GM23338 (cell line): ENCODE measurements around the gene RAB34. TPM values are rescaled to one million over a fixed set of nuclear protein-coding genes. Genes with fewer than 3 reads are reported as not detected.

Source experiments
- ATAC-seq: fragments of 200-7000 bp; cut with Tn5 transposase; 3 replicates; pipeline ENCODE4 v1.9.1; 2020
- DNase-seq: peaks from one replicate; pipeline ENCODE4 v3.0.0-alpha.2; 2015; ENCODE audit warnings: low spot score
- H2AFZ ChIP-seq: fragments of 200-600 bp; sonication (generic); 2 replicates; pipeline ENCODE4 v1.8.0; 2016; ENCODE audit warnings: antibody characterized with exemption, mild to moderate bottlenecking, moderate library complexity
- H3F3A ChIP-seq: fragments of 200-600 bp; sonication (generic); replicated peaks from 2 replicates; pipeline ENCODE4 v1.8.0; 2017; ENCODE audit warnings: antibody characterized with exemption, mixed run types, low read depth
- H3K27ac ChIP-seq: fragments of 200-600 bp; sonication (generic); 2 replicates; pipeline ENCODE4 v1.6.1; 2016; ENCODE audit warnings: low read depth
- H3K27me3 ChIP-seq: fragments of 200-600 bp; sonication (generic); 2 replicates; pipeline ENCODE4 v1.8.0; 2016; ENCODE audit warnings: mild to moderate bottlenecking, mixed run types, moderate library complexity; ENCODE audit not compliant: insufficient read depth
- H3K36me3 ChIP-seq: fragments of 200-600 bp; sonication (generic); 2 replicates; pipeline ENCODE4 v1.8.0; 2016; ENCODE audit warnings: mild to moderate bottlenecking; ENCODE audit not compliant: insufficient read depth
- H3K4me1 ChIP-seq: fragments of 200-600 bp; sonication (generic); 2 replicates; pipeline ENCODE4 v1.8.0; 2016; ENCODE audit warnings: mild to moderate bottlenecking, moderate library complexity; ENCODE audit not compliant: insufficient read depth
- H3K4me2 ChIP-seq: fragments of 200-600 bp; sonication (generic); 2 replicates; pipeline ENCODE4 v1.7.1; 2017; ENCODE audit warnings: mixed run types
- H3K4me3 ChIP-seq: fragments of 200-600 bp; sonication (generic); 2 replicates; pipeline ENCODE4 v1.6.1; 2016; ENCODE audit warnings: mixed run types
- H3K79me2 ChIP-seq: fragments of 200-600 bp; sonication (generic); replicated peaks from 2 replicates; pipeline ENCODE4 v1.8.0; 2017; ENCODE audit warnings: mild to moderate bottlenecking; ENCODE audit not compliant: insufficient read depth
- H3K9me2 ChIP-seq: fragments of 200-600 bp; sonication (generic); 2 replicates; pipeline ENCODE4 v1.8.0; 2017; ENCODE audit not compliant: insufficient read depth
- H4K20me1 ChIP-seq: fragments of 200-600 bp; sonication (generic); replicated peaks from 2 replicates; pipeline ENCODE4 v1.8.0; 2017; ENCODE audit warnings: mild to moderate bottlenecking; ENCODE audit not compliant: insufficient read depth
- H3K27ac Mint-ChIP-seq: 2 replicates; pipeline ENCODE4 v1.8.0; 2020; ENCODE audit warnings: inconsistent platforms, mild to moderate bottlenecking, moderate library complexity, mixed read lengths
- H3K27me3 Mint-ChIP-seq: 3 replicates; pipeline ENCODE4 v1.8.0; 2022; ENCODE audit warnings: low read depth, mild to moderate bottlenecking, moderate library complexity, mixed read lengths, inconsistent platforms; ENCODE audit not compliant: insufficient read depth, poor library complexity
- H3K36me3 Mint-ChIP-seq: 3 replicates; pipeline ENCODE4 v1.8.0; 2021; ENCODE audit warnings: low read depth, mild to moderate bottlenecking, inconsistent platforms, moderate library complexity, mixed read lengths
- H3K4me1 Mint-ChIP-seq: 3 replicates; pipeline ENCODE4 v1.8.0; 2020; ENCODE audit warnings: mild to moderate bottlenecking, inconsistent platforms, mixed read lengths
- H3K4me3 Mint-ChIP-seq: 3 replicates; pipeline ENCODE4 v1.8.0; 2021; ENCODE audit warnings: moderate library complexity, mild to moderate bottlenecking, inconsistent platforms, mixed read lengths
- H3K9me3 Mint-ChIP-seq: 3 replicates; pipeline ENCODE4 v1.8.0; 2020; ENCODE audit warnings: moderate library complexity, mild to moderate bottlenecking, inconsistent platforms, mixed read lengths
- CREB1 ChIP-seq: fragments of 250-450 bp; sonication (Bioruptor Pico); IDR thresholded peaks from 2 replicates; pipeline ENCODE4 v1.5.0; 2020; ENCODE audit warnings: low read depth, mild to moderate bottlenecking, moderate library complexity
- EZH2 ChIP-seq: fragments of 200-600 bp; sonication (generic); IDR thresholded peaks from one replicate; pipeline ENCODE4 v1.8.0; 2017; ENCODE audit warnings: antibody characterized with exemption, mild to moderate bottlenecking, low read depth; ENCODE audit not compliant: unreplicated experiment
- EZH2phosphoT487 ChIP-seq: fragments of 200-600 bp; sonication (generic); IDR thresholded peaks from one replicate; pipeline ENCODE4 v1.8.1; 2018; ENCODE audit warnings: antibody characterized with exemption; ENCODE audit not compliant: unreplicated experiment
- JUNB ChIP-seq: IDR thresholded peaks from one replicate; pipeline ENCODE4 v1.6.1; 2016; ENCODE audit warnings: antibody characterized with exemption; ENCODE audit not compliant: unreplicated experiment
- NANOG ChIP-seq: IDR thresholded peaks from 2 replicates; pipeline ENCODE4 v1.6.1; 2016; ENCODE audit warnings: antibody characterized with exemption, borderline replicate concordance
- POLR2AphosphoS5 ChIP-seq: IDR thresholded peaks from 2 replicates; pipeline ENCODE4 v1.6.1; 2016; ENCODE audit warnings: antibody characterized with exemption, low read depth
- ZNF114 ChIP-seq: fragments of 250-450 bp; sonication (Bioruptor Pico); IDR thresholded peaks from 2 replicates; pipeline ENCODE4 v1.5.0; 2020; ENCODE audit warnings: mild to moderate bottlenecking, moderate library complexity
- ZNF331 ChIP-seq: fragments of 250-450 bp; sonication (Bioruptor Pico); IDR thresholded peaks from 2 replicates; pipeline ENCODE4 v1.5.0; 2020; ENCODE audit warnings: low read depth, mild to moderate bottlenecking, moderate library complexity
- ZNF462 ChIP-seq: fragments of 250-450 bp; sonication (Bioruptor Pico); IDR thresholded peaks from 2 replicates; pipeline ENCODE4 v1.5.0; 2020; ENCODE audit warnings: mild to moderate bottlenecking, moderate library complexity
- polyA plus RNA-seq: library from polyadenylated mRNA; unstranded; fragments of >200 nt; fragmentation: Nextera tagmentation; extraction: Ambion mirVana; gene quantifications from 2 replicates; pipeline ENCODE4 v1.2.1, GENCODE V29; 2016
- total RNA-seq: library from RNA; depleted of rRNA; stranded (reverse); fragments of >200 nt; shearing (Covaris generic); gene quantifications from 2 replicates; pipeline ENCODE4 v1.2.3, GENCODE V29; 2014
- TF ChIP-seq, protein P1 (sequence below): IDR thresholded peaks from 2 replicates; pipeline ENCODE4 v1.6.1; 2016; ENCODE audit warnings: antibody characterized with exemption
- TF ChIP-seq, protein P2 (sequence below), 2 experiments: fragments of 200-600 bp in 1 of 2; sonication (generic) in 1 of 2; conservative IDR thresholded peaks; 2 replicates each; pipeline versions ENCODE4 v1.5.1 to v1.6.1; 2016 to 2017; ENCODE audit warnings: antibody characterized with exemption in 2 of 2, low read depth in 2 of 2, mild to moderate bottlenecking in 2 of 2, moderate library complexity in 1 of 2
- TF ChIP-seq, protein P3 (sequence below): IDR thresholded peaks from one replicate; pipeline ENCODE4 v1.6.1; 2018; ENCODE audit warnings: antibody characterized with exemption; ENCODE audit not compliant: unreplicated experiment

The RAB34 gene
- total and polyA plus RNA-seq, 2 experiments from 2014 or later = 184 to 394 TPM

DNA sequence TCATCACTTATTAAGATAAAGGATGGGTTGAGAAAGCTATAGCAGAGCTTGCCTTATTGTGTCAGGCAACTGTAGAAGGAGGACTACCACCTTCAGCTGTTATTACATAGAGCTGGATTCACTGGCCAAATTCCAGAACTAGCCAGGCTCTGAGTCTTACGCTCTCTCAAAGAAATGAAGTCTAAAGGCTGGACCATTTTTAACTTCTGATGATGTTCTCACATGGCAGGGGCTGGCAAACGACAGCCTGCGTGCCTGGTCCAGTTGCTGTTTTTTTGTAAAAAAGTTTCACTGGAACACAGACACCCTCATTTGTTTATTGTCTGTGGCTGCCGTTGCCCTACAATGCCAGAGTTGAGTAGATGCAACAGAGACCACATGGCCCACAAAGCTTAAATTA lies 47.4 kb upstream of the RAB34 start:
- no peak overlapping the region for H3K4me3 ChIP-seq
- Mint-ChIP-seq H3K4me3 (no peak overlapping the region), H3K27ac (no peak overlapping the region), H3K9me3 (no peaks in the 10 kb centered on the region), H3K4me1 (peaks cover 45% of the 10 kb centered on the region), H3K27me3 (peaks cover 11% of the 10 kb centered on the region), H3K36me3 (peaks cover 48% of the 10 kb centered on the region)
- peaks cover 2% of the 10 kb centered on the region for H4K20me1 ChIP-seq
- H3K4me1 ChIP-seq = peaks cover 32% of the 10 kb centered on the region
- H3K27me3 ChIP-seq = no peaks in the 10 kb centered on the region
- no peak overlapping the region for H2AFZ ChIP-seq
- TF ChIP-seq, protein P1, sequence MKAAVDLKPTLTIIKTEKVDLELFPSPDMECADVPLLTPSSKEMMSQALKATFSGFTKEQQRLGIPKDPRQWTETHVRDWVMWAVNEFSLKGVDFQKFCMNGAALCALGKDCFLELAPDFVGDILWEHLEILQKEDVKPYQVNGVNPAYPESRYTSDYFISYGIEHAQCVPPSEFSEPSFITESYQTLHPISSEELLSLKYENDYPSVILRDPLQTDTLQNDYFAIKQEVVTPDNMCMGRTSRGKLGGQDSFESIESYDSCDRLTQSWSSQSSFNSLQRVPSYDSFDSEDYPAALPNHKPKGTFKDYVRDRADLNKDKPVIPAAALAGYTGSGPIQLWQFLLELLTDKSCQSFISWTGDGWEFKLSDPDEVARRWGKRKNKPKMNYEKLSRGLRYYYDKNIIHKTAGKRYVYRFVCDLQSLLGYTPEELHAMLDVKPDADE = no peak
- TF ChIP-seq JUNB (no peak), ZNF114 (CRISPR knock-in tag) (no peak), ZNF462 (no peak), POLR2AphosphoS5 (no peak), NANOG (no peak), CREB1 (CRISPR knock-in tag) (no peak), ZNF331 (CRISPR knock-in tag) (no peak), EZH2 (no peak), EZH2phosphoT487 (no peak)
- TF ChIP-seq, protein P2, sequence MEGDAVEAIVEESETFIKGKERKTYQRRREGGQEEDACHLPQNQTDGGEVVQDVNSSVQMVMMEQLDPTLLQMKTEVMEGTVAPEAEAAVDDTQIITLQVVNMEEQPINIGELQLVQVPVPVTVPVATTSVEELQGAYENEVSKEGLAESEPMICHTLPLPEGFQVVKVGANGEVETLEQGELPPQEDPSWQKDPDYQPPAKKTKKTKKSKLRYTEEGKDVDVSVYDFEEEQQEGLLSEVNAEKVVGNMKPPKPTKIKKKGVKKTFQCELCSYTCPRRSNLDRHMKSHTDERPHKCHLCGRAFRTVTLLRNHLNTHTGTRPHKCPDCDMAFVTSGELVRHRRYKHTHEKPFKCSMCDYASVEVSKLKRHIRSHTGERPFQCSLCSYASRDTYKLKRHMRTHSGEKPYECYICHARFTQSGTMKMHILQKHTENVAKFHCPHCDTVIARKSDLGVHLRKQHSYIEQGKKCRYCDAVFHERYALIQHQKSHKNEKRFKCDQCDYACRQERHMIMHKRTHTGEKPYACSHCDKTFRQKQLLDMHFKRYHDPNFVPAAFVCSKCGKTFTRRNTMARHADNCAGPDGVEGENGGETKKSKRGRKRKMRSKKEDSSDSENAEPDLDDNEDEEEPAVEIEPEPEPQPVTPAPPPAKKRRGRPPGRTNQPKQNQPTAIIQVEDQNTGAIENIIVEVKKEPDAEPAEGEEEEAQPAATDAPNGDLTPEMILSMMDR (conservative IDR thresholded peaks at IDR 0.05; ENCODE audit: low read depth in 2 of 2) = no peak
- TF ChIP-seq, protein P3, sequence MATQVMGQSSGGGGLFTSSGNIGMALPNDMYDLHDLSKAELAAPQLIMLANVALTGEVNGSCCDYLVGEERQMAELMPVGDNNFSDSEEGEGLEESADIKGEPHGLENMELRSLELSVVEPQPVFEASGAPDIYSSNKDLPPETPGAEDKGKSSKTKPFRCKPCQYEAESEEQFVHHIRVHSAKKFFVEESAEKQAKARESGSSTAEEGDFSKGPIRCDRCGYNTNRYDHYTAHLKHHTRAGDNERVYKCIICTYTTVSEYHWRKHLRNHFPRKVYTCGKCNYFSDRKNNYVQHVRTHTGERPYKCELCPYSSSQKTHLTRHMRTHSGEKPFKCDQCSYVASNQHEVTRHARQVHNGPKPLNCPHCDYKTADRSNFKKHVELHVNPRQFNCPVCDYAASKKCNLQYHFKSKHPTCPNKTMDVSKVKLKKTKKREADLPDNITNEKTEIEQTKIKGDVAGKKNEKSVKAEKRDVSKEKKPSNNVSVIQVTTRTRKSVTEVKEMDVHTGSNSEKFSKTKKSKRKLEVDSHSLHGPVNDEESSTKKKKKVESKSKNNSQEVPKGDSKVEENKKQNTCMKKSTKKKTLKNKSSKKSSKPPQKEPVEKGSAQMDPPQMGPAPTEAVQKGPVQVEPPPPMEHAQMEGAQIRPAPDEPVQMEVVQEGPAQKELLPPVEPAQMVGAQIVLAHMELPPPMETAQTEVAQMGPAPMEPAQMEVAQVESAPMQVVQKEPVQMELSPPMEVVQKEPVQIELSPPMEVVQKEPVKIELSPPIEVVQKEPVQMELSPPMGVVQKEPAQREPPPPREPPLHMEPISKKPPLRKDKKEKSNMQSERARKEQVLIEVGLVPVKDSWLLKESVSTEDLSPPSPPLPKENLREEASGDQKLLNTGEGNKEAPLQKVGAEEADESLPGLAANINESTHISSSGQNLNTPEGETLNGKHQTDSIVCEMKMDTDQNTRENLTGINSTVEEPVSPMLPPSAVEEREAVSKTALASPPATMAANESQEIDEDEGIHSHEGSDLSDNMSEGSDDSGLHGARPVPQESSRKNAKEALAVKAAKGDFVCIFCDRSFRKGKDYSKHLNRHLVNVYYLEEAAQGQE = no peak
- H3K9me2 ChIP-seq = no peaks in the 10 kb centered on the region
- DNase-seq = no peak
- H3F3A ChIP-seq = peaks cover 53% of the 10 kb centered on the region
- ATAC-seq = no peak
- no peak overlapping the region for H3K4me2 ChIP-seq
- peak overlapping the region; percentile 84; the same call in 1 of the 2 replicates for H3K27ac ChIP-seq
- H3K36me3 ChIP-seq = peaks cover 13% of the 10 kb centered on the region; the same call in 1 of the 2 replicates
- H3K79me2 ChIP-seq = peaks cover 48% of the 10 kb centered on the region
